HG03354 (cell line): ENCODE results near the gene PPP1R3G.

Source experiments
- ATAC-seq: cut with Tn5 transposase; IDR thresholded peaks from one replicate; pipeline ENCODE4 v1.9.1; 2021; ENCODE audit warnings: mild to moderate bottlenecking; ENCODE audit not compliant: unreplicated experiment, poor library complexity, severe bottlenecking

Gene PPP1R3G

DNA sequence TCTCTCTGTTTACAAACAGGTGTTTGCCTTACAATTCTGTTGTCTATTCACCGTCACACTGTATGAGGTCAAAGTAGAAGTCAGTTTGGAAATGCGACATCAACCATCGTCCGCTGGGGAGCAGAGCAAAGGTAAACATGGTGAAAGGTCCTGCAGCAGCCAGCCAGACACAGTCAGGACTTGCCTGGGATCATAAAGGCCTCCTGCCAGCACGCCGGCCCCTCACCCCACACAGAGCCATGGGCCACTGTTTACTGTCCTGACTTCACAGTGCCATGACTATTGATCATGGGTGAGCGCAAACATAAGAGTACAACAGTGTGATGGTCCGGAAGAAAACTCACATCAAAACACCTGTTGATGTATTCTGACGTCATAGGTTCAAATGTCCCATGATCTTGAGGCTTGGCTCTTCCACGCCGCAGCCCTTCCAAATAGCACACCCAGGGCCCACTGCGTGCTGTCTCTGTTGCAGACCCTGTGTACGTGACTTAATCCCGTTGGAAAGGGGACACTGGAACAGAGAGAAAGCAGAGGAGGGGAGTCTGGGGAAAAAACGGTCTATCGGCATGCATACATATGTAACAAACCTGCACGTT lies 16.9 kb upstream of the PPP1R3G start:
- no peak for ATAC-seq

DNA sequence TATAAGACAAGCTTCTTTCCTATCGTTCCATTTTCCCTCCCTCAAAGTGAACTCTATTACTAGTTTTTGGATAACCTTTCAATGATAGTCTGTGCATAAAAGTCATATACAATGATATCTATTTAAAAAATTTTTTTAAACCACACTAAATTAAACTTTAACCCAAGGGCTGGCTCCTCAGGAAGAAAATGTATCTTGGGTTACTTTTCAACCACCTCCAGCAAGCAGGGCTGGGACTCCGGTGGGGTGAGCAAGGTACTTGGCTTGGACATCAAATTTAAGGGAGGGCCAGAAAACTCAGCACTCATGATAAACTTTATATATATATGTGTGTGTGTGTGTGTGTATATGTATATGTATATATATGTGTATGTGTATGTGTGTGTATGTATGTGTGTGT lies 13.9 kb upstream of the PPP1R3G start:
- ATAC-seq: no peak

DNA sequence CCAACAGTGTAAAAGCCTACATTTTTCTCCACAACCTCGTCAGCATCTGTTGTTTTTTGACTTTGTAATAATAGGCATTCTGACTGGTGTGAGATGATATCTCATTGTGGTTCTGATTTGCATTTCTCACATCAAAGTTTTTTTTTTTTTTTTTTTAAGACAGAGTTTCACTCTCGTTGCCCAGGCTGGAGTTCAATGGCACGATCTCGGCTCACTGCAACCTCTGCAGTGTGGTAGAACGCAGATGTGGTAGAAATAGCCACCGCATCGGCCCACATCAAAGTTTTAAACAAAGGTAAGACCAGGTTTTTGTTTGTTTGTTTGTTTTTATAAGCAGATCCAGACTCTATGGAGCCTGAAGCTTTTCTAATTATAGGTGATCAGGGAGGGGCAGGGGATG lies 12.7 kb upstream of the PPP1R3G start:
- ATAC-seq: no peak

DNA sequence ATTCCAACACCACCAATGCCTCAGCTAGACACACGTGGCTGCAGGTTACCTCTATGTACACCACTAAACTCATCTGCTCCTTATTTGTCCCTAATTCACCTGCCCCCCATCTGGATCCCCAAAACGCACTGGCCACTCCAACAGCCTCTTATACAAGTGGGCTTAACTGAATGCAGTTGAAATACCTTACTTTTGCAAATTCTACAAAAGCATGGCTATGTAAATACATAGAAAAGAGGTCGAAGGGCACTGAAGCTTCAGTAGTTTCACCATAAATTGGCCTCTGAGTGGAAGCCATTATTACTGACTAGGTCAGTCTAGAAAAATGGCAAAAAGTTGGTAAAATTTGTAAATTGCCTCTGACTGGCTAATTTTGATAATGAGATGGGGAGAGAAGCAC lies 11.1 kb upstream of the PPP1R3G start:
- ATAC-seq: no peak

DNA sequence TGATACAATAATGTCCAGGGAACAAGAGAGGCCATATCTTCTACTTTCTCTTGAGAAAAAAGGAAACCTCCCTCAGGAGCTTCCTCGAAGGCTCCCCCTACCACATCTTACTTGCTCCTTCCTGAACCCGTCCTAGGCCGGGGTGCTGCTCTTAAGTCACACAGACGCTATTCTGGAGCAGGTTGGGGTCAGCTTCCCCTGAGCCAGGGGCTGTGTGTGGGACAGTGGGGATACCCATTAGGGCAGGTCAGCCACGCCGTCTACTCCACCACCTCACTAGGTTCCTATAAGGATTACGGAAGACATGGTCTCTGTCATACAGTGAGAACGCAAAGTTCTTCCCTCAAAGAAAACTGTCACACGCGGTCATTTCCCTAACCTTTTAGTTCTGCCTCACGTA lies 8.2 kb upstream of the PPP1R3G start:
- ATAC-seq: no peak

DNA sequence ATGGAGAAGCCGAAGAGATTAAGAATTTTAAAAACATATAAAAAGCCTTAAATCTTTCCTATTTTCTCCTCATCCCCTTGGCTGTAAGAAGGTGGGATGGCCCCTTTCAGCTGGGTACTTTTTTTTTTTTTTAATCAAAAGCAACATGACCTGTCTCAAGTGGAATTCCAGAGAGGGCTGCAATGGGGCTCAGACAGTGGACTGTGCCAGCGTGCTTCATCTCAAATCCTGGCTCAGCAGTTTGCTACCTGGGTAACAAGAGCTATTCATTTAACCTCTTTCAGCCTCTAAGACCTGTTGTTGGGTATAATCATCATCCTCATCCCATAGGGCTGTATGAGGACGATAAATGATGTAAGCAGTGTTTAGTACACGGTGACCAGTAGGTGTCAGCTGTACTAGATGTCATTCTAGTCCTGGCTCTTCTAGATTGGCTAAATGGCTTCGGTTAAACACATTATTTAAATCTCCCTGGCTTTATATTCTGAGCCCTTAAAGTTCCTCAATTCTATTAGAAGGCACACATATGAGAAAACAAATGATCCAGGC lies 6.9 kb upstream of the PPP1R3G start:
- peak; percentile 74 for ATAC-seq

DNA sequence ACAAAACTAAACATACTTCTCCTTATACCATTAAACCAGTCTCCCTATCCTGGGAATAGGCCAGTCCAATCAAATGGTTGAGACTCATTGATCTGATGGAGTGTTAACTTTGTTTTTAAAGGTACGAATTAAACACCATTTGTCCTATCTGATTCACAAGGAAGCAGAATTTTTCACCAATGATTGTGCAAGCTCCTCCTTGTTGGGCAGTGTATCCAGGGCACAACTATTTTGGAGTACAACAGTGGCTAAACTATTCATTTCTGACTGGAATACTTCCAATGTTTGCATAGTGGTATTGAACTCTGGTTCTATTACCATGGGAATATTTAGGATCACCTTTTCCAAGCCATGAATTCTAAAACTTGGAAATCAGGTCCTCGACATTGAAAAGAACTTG lies 5.4 kb upstream of the PPP1R3G start:
- ATAC-seq: no peak

DNA sequence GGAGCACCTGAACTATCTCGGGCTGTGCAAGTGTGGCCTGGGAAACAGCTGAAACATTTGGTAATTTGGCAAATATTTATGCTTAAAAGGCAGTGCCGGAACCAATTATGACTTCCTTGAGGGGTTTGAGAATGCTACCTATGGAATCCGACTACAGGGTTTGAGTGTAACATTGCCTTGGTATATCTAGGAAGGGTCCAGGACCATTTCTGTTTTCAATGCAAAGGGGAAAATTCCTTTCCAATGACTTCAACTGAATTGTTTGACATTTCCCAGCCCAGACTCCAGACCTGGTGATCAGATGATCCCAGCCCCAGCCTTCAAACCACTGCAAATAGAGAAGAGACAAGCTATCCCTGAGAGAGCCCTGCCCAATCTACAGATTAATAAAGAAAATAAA lies 4.6 kb upstream of the PPP1R3G start:
- ATAC-seq: no peak

DNA sequence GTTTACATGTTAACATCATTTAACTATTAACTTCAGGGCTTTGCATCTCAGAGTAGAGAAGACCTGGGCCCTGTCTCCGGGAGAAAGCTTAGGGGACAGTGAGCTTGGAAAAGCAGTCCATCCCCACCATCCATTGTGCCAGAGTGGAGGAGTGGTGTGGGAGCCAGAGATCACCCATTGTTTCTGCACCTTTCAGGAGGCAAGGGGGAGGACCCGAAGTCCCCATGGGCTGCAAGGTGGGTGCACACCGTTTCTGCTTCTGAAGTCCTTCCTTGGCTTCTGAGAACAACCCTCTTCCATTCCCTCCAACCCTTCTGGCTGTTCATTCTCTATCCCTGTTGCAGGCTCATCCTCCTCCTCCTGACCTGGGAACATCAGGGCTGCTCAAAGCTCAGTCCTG lies 4.0 kb upstream of the PPP1R3G start:
- no peak for ATAC-seq

DNA sequence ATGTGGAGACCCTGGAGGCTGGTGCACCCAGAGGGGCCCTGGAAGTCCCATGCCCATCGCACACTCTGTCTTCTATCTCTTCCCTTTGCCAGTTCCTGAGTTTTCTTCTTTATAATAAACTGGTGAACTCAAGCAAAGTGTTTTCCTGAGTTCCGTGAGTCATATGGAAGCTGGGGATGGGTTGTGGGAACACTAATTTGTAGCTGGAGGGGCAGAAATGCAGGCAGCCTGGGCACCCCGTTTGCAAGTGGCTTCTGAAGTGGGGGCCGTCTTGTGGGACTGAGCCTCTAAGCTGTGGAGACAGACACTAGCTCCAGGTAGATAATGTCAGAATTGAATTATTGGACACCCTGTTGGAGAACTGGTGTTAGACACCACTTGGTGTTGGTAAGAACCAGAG lies 3.2 kb upstream of the PPP1R3G start:
- ATAC-seq: no peak

DNA sequence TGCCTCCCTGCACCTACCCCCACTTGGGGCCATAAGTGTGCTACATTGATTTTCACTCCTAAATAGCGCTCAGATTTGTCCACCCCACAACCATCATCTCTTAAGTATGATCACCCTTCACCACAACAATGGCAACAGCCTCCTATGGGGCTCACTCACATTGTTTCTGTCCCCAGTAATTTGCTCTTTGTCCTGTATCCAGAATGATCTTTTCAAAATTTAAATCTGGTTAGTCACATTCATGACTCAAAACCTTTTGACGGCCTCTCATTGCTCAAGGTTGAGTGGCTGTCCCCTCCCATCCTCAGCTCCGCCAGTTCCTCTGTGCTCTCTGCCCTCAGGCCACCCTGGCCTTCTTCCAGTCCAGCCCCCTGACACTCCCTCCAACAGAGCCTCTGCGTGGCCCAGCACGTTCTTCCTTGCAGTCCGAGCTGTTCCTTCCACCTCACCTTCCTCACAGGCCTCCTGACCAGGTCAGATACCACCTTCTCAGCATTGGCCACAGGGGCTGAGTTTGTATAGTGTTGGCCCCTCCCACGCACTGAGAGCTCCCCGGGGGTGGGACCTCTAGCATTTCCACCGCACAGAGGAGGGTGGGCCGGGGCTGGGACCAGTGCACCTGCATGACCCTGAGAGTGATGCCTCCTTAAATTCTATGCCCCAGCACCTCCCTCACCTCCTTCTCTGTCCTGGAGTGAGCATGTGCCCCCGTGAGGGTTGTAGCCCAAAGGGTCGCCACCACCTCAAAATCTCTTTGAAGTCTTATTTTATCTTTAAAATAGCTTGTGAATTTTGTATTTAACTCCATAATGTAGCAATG lies 2.4 kb upstream of the PPP1R3G start:
- no peak for ATAC-seq

DNA sequence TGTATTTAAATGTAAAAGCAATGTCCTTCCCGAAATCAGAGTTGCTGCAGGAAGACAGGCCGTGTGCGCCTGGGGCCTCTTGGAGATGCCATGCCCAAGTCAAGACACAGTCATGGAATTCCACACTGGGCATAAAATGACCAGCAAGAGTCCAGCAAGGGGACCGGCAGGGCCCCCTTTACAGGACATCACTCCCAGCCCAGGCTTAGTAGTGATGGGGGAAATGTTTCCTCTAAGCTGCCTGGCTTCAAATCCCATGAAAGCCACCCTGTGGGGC lies 1.9 kb upstream of the PPP1R3G start:
- no peak for ATAC-seq

DNA sequence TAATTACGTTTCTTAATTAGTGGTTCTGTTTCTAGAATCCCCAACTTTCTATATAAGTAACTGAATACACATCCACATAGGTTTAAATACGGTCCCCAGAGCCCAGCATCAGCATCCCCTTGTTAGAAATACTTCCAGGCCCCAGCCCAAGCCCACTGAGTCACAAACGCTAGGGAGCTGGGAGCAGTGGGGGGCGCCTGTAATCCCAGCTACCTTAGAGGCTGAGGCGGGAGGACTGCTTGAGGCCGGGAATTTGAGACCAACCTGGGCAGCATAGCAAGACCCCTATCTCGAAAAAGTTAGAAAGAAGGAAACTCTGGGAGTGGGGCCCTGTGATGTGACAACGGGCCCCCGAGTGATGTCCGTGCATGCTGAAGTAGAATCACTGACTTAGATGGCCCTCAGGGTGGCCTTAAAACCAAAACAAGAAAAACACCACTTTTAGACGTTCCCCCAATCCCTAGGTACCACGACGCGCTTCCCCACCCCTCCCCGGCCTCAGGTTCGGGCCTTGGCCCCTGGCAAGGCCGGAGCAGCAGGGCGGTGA lies 1.3 kb upstream of the PPP1R3G start:
- ATAC-seq: no peak

DNA sequence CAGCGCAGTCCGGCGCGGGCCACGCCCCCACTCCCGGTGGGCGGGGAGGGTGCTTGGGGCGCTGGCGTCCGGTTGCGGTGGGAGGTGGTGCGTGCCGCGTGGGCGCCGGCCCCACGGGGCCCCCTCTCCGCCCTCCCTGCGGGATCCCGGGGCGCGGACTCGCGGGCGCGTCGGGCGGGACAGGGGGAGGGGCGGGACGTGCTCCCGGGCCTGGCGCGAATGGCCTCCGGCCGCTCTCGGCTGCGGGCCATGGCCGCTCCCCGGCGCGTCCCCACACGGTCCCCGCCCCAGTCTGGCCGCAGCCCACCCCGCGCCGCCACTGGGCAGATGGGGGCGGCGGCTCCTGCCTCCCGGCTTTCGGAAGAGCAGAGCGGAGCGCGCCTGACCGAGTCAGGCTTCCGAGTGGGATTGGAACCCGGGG lies 771 bp upstream of the PPP1R3G start:
- ATAC-seq: peak; percentile 24

DNA sequence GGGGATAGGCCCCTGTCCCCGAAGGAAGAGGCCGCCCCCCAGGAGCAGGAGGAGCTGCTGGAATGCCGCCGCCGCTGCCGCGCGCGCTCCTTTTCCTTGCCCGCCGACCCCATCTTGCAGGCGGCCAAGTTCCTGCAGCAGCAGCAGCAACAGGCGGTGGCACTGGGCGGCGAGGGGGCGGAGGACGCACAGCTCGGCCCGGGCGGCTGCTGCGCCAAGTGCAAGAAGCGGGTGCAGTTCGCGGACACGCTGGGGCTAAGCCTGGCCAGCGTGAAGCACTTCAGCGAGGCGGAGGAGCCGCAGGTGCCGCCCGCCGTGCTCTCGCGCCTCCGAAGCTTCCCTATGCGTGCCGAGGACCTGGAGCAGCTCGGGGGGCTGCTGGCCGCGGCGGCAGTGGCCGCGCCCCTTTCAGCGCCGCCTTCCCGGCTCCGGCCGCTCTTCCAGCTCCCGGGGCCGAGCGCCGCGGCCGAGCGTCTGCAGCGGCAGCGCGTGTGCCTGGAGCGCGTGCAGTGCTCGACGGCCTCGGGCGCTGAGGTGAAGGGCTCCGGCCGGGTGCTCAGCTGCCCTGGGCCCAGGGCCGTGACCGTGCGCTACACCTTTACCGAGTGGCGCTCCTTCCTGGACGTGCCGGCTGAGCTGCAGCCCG lies 630 bp downstream of the PPP1R3G start:
- peak; percentile 41 for ATAC-seq

DNA sequence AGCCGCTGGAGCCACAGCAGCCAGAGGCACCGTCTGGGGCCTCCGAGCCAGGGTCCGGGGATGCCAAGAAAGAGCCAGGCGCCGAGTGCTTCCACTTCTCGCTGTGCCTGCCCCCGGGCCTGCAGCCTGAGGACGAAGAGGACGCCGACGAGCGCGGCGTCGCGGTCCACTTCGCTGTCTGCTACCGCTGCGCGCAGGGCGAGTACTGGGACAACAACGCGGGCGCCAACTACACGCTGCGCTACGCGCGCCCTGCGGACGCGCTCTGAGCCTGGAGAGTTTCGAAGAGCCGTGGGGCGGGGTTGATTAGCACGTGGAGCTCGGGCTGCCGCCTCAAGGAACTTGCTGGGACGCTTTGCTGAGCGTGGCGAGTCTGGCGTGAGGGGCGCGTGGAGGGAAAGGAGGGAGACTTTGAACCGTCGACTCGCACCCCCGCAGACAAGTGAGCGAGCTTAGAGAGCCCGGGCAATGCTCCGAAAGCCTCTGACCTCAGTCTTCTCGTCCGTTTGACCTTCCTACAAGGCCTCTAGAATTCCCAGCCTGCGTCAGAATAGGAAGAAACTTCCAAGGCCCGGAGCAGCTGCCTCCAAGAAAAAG lies 1.3 kb downstream of the PPP1R3G start:
- no peak for ATAC-seq

DNA sequence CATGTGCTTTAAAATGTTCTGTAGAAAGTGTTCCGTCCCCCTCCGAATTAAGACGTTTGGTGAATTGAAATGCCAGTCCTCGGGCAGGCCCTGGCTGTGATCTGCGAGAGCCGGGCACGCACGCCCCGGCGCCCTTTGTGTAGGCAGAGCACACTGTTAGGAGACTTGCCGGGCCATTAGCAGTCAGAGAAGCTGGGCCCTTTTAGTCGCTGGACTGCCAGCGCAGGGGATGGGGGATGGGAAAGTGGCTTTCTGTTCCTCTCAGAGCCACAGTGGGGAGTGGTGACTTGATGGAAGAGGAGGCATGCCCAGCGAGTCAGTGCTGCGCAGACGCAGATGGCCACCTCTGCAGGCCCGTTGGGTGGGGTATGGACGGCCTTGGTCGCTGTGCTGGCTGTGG lies 2.2 kb downstream of the PPP1R3G start:
- ATAC-seq: no peak

DNA sequence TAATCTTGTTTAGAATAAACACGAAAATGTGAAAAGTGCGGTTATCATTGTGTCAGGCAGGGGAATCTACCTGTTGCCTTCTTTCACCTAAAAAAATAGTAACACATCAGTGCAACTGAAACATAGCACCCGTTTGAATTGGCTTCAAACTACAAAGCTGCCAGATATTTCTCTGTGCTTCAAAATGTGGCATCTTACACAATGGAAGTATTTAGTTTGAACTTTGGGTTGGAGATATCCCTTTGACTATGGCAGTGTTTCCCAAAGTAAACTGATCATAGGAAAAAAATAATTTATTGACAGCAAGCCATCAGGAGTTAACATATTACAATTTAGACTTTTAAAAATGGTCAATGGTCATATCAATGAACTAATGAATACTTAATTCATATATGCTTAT lies 3.6 kb downstream of the PPP1R3G start:
- ATAC-seq: no peak

DNA sequence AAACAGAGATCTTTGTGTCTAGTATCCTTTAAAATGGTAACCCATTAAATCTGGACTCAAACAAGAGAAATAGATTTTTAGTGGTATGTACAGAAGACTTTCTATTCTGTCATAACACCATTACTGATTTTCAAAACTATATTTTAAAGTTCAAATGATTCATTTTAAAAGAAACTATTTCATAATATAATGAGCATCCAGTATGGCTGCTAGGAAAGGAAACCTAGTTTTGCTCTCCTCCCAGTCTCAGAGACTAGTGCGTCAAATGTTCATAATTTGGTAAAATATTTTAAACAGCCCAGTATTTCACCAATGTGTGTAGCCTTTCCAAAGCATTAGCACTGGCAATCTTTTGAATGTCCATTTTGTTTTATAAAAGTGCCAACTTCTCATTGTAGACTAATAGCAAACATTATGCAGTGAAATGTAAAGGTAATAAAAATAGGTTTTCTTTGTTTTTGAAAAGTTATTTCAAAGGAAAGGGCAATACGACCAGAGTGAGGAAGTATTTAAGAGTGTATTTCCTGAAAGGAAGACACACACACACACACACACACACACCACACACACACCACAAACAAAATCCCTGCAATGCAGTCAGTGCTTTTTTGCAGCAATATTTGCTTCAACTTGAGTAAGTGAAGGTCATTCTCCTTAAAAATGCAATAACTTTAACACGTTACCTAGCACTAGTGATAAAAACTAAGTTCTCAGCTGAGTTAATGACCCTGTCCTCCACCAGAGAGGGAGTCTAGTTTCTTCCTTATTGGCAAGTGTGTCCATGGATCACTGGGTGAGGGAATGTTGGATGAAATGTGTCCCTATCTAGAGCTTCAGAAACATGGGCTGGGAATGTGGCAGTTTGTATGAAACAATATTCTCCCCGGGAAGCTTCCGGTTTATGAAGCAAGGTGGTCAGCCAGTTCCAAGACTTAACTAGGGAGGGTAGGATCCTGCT lies 4.6 kb downstream of the PPP1R3G start:
- no peak for ATAC-seq
